Measurements from ENCODE around the gene ELOVL2.
A peak's percentile ranks its signal among the peaks of the same experiment; 100 is the strongest.

ELOVL2 gene

DNA sequence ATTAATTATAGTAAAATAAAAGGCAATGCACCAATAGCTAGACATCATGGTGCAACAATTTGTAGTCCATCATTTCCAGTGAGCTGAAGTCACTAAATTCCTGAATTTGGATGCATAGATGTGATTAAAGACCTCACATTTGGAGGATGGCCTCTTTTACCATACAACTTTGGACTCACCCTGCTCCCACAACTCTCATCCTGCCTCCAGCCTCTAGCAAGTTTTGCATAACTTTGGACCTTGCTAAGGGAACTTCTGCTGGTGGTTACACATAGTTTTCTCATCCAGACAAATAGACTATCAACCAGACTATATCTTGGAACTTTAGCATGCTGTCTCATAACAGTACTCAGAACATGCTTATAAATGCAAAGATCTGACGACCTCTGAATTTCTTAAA lies 12.8 kb upstream of the ELOVL2 start:
- DNase-seq: no peak

DNA sequence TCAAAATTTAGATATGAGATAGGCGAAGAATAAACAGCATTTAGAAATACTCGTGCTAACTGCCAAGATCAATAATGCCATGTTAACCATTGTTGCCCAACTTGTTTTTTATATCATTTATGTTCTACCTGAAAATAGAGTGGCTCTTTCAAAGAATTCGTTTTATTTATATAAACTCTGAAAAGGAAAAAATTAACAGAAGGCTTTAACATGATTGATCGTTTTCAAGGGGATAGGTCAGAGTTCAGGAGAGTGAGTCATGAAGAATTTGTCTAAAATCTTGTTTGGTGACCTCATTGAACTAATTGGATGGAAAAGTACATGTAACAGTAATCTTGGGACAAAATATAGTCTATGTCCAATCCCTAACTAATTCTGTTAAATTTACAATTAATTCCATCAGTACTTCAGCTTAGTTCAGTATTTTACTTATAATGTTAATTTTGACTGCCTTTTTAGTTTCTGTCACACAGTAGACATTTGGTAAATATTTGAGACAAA lies 11.1 kb upstream of the ELOVL2 start:
- no peak for DNase-seq

DNA sequence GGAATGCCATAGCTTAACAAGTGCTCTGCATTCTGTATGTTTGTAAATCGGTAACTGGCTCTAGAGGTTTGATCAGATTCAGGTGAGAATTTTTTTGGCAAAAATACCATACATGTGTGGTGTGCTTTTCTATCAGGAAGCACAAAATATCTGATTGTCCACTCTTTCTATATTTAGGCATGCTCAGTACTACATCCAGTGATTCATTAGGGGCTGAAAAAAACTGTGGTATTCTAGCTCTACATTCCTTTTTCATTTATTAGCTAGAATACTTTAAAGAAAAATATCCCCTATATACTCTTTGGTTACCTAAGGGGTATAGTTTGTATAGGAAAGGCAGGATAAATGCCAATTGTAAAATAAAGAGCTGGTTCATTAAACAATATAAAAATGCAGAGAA lies 10.6 kb upstream of the ELOVL2 start:
- no peak for DNase-seq

DNA sequence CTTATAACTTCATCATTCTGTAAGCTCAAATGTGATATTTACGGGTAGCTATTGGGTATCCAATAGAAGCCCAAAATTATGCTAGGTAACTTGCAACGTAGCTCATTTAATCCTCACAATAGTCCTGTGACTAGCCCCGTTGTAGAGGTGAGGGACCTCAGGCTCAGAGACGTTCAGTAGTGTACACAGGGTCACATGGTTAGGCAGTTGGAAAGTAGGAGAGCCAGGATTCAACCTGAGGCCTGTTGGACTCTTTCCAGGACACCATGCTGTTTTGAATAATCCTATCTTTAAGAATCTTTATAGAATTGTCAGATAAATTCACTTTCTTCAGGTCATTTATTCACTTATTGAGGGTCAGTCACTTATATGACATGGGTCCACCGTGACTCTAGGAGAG lies 9.2 kb upstream of the ELOVL2 start:
- DNase-seq: no peak

DNA sequence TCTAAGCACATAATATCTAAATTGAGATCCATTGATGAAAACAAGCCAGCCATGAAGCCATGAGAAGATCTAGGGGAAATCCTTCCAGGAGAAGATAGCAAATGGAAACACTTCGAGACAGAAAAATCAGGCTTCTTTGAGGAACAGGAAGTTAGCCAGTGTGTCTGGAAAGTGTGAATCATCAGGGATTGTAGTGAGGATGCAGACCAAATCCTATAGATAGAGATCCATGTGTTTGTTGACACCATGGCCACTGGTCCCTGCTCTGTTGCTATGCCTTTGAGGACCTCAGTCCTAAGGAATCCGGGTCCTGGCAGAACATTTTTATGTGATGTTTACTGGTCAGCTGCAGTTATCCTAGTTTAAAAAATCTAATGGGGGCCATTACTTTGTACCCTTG lies 6.6 kb upstream of the ELOVL2 start:
- peak in 1 of 2 experiments; percentile 57 for DNase-seq

DNA sequence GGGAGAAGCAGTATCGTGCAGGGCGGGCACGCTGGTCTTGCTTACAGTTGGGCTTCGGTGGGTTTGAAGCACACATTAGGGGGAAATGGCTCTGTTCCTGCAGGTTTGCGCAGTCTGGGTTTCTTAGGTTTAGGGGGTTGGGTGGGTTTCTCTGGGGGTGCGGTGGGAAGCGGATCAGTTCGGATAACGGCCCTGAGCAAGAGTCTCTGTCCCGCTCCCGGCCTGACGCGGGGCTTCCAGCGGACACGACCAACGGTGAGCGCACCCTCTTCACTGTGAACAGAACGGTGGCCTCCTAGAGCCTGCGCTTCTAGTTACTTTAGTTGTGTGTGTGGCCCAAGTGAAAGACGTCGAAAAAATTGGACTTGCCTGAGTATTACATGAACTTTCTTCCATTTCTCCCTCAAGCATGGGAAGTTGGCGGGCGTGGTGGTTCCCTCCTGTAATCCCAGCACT lies 635 bp upstream of the ELOVL2 start:
- no peak for DNase-seq

DNA sequence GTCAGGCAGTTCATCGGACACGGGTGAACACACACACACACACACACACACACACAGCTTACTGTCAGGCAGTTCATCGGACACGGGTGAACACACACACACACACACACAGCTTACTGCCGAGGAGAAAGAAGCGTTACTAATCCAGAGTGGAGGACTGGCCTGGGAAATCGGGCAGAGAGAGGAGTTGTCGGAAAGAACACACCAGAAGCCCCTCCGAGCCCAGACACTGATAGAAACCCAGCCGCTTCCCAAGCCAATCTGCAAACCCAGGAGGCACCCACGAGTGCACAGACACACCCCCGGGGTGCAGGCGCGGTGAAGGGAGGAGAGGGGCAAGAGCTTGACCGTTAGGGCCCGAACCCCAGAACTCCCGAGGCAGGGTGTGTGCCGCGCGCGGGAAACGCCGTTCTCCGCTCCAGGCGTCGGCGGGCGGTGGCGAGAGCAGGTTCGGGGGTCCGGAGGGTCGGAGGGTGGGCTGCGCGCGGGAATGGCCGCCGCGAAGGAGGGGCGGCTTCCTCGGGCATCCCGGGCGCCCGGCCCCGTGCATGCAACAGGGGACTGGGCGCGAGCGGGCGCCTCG lies 636 bp downstream of the ELOVL2 start:
- no peak for DNase-seq

DNA sequence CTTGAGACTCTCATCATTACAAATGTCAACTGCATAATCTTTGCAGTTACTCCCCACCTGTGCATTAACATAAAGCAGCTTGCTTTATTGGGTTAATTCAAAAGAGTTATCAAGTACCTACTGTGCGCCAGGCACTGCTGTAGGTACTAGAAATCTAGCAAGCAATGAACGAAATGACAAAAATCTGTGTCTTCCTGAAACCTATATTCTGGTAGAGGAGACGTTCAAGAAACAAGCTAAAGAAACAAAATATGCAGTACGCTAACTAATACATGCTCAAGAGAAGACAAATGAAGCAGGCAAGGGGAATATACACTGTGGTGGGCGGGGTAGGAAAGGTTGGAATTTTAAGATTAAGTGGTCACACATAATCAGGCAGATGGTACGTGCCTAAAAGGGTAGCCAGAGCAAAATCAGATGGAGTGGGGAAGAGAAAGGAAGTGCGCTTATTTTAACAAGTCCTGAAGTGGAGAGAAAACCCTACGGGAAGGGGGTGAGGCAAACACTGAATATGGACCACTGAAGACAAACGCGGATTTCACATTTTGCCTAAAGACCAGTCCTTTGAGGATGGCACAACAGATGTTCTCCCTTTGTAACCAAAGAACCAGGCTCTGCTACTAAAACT lies 1.2 kb downstream of the ELOVL2 start:
- no peak for DNase-seq

DNA sequence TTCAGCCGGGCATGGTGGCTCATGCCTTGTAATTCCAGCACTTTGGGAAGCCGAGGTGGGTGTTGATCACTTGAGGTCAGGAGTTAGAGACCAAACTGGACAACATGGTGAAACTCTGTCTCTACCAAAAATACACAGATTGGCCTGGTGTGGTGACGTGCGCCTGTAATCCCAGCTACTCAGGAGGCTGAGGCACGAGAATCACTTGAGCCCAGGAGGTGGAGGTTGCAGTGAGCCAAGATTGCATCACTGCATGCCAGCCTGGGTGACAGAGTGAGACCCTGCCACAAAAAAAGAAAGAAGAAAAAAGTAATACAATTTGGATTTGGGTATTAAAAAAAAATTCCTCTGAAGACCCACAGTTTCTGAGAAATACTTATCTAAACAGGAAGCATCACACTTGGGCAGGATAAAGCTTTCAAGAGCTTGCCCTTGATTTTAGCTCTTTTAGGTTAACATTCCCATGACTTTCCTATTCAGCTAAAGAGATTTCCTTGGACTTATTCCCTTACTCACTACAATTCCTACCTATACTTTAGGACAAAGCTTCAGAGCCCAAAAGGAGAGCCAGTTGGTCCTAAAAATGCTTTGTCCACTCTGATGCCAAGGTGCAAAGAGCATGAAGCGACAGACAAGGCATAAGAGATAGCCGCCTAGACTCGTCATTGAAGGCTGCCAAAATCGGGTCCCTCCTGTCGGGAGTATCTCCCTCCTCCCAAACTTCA lies 1.9 kb downstream of the ELOVL2 start:
- DNase-seq: no peak

DNA sequence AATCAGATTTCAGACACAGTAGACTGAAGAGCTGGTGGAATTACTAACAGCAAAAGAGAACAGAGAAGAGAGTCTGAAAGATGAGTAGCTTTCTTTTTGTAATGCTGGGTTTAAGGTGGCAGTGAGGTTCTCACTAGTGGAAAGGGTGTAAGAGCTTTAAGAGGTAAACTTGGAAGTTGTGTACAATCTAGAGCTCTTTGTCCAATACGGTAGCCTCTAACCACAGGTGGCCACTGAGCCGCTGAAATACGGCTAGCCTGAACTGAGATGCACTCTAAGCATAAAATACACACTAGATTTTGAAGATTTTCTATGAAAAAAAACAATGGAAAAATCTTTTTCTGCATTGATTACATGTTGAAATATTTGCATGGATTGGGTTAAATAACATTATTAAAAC lies 4.0 kb downstream of the ELOVL2 start:
- DNase-seq: no peak

DNA sequence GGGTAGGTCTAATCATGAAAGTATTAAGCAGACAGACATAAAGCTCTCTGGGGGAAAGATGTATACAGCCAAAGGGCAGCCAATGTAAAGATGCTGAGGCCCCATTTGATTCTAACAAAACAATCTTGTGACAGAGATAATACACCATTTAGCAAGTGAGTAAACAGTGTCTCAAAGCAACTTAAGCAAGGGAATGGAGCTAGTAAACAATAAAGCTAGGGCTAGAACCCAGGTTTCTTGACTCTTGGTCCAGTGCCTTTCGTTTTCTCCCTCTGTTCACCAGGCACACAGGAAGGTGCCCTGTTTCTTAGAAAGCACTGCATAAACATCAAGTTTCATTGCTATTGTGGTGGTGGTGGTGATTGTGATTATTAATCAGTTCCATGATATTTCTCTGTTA lies 5.1 kb downstream of the ELOVL2 start:
- no peak for DNase-seq

DNA sequence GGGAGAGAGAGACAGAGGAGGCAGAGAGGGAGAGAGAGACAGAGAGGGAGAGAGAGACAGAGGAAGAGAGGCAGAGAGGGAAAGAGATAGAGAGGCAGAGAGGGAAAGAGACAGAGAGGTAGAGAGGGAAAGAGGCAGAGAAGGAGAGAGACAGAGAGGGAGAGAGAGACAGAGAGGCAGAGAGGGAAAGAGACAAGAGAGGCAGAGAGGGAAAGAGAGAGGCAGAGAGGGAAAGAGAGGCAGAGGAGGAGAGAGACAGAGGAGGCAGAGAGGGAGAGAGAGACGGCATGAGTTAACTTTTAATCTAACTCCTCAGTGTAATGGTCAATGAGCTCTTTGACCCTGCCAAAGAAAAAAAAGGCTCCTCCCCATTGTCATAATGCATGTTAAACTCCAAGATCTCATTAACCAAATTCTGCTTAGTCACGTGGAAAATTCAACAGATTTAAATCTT lies 7.1 kb downstream of the ELOVL2 start:
- DNase-seq: no peak

DNA sequence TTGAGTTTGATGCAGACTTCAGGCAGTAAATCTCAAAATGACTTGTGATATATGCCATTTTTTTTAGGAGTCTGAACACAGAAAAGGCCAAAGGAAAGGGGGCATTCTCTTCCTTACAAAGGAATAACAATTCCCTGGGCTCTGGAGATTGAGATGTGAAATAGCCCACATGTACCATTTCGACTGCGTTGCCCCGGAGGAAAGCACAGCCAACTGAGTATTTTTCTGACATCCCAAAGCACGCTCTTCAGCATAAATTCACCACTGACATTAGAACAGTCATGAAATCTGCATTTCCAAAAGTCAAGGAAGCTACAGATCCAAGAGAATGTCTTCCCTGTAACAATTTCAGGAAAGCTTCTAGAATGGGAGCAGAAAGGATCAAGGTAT lies 7.8 kb downstream of the ELOVL2 start:
- DNase-seq: no peak

DNA sequence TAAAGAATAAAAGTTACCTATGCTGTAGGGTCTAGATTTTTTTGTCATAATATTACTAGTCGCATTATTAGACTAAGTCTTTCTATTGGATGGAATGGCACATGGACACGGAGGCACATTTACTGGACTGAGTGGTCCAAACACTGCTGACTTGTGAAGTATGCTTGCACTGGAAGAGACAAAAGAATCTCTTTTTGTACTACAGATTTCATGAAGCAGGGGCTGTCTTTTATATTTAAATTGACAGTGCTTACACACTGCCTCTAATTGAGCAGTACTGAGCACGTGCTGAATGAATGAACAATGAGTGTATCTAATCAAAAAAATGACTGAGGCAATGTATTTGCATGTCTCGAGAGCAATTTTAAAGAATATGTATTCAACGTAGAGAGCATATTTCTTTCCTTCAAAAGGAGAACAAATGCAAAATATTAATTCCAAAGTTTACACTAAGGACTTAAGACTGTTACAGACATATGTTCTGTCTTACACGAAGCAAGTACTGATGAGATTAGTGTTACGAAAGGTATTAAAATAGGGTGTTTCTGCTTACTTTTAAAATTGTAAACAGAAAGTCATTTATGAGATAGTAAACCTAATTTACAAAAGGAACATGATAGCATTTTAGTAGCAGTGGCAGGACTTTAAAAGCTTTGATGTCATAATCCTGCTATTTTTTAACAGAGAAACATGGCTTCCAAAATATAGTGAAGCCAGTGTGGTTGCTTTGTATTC lies 8.3 kb downstream of the ELOVL2 start:
- DNase-seq: no peak

DNA sequence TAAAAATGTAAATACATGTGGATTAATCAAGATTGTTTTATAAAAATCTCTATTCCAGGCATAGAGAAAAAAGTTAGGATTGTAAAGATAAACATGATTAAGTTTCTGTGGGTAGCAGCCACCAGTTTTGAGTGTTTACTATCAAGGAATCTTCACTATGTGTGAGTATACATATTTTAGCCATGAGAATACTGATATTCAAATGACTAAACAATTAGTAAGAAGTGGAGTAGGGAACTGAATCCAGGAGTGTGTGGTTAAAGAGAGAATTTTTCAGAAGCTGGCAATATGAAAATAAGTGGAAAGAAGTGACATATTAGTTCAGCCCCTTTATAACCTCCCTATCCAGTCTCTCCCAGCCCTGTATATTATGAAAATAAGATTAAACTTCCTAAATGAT lies 10.3 kb downstream of the ELOVL2 start:
- peak; percentile 47 to 77 for DNase-seq

DNA sequence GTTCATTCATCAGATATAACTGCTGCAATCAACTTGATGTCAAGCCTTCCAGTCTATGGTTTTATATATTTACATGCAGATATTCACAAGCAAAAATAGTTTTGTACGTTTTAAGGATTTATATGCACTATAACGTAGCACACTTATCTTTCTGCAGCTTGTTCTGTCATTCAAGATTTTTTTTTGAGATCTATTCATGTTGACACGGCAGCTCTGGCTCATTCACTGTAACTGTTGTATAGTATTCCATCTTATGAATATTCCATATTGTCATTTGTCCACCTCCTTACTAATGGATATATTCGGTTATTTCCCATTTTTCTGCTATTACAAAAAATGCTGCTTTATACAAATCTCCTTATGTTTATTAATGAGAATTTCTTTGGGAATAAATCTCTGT lies 13.2 kb downstream of the ELOVL2 start:
- no peak for DNase-seq

DNA sequence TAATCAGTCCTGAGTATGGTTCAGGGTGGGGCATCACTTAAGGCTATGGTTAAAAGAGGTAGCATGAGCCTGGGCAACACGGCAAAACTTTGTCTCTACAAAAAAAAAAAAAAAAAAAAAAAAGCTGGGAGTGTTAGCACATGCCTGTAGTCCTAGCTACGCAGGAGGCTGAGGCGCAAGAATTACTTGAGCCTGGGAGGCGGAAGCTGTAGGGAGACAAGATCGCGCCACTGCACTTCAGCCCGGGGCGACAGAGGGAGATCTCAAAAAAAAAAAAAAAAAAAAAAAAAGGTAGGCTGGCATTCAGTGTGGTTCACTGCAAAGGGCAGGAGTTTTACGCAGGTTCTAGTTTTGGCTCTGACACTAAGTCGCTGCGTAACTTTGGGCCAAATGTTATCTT lies 15.1 kb downstream of the ELOVL2 start:
- DNase-seq: no peak

DNA sequence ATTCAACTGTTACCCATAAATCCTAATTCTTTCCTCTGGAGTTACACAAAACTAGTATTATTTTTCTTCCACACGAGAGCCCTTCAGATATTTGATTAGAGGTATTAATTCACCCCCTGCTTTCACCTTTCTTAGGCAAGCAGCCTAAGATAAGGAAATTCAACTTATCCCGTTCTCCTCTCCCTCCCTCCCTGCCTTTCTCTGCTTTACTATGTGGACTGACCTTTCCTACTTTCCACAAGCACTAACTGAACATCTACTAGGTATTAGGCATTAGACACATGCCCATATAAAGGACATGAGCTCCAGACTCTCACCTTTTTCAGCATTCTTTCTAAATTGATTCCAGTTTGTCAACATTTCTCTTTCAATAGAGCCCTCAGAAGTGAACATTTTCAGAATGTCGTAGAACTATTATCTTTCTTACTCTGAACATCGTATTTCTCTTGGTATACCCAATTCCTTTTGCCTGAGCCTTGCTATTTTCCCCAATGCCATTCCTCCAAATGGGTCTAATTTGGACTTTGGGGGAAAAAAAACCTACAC lies 16.5 kb downstream of the ELOVL2 start:
- no peak for DNase-seq

DNA sequence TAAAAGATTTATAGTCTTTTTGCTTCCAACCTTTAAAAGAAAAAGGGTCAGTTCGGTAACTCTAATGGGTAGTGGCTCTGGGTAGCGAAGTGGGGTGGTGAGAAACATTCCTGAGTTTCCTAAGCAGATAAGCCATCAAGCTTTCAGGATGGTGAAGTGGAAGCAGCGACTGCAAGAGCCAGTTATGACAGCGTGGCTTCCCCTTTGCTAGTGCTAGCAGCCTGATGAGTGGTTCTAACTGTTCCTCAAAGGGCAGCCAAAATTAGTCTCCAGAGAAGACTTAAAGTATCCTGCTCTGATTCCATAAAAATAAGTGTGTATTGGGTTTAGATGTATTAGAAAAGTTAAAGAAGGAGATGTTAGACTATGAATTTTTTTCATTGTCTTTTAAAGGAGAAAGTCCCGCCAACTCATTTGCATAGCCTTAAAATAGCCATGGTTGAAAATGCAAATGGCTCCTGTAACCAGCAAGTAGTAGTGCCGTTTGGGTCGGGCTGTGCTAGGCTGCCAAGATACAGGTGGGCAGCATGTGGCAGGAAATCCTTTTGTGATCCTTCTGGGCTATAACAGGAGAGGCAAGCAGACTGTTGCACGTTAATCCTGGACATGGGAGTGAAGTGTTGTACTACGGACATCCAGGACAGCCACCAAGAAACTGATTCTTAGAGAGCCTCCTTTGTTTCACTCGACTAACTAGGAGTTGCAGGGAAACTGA lies 18.0 kb downstream of the ELOVL2 start:
- DNase-seq: no peak

DNA sequence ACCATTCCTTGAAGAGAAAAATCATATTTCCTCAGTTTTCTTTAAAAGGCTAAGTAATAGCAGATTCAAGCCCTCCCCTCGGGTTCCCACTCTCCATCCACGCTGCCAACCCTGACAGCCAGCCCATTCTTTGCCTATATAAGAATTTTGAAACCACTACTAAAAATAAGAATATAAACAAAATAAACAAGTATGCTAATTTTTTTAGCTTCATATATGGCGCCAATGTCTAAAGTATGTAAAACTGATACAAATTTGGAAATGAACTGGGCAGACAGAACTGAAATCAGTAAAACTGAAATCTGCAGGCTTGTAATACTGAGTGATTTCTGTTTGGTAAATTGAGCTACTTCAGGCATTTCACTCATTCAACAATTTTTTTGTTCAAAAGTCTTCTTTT lies 19.0 kb downstream of the ELOVL2 start:
- DNase-seq: no peak

DNA sequence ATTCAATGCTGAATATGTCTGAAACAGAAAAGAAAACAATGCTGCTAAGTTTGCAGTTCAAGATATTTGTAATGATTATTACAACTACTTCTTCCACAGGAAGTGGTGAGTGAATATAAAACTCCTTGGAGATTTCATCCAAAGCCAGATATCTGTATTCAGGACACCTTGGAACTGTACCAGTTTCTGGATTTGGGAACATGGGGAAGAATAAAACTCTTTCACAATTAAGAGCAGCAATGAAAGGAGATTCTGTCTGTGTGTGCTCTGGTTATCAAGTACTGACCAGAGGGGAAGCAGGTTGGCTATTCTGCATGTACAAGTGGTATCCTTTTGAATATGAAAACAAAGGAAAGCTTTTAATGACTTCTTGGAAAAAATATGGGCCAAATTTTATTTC lies 21.1 kb downstream of the ELOVL2 start:
- DNase-seq: no peak

DNA sequence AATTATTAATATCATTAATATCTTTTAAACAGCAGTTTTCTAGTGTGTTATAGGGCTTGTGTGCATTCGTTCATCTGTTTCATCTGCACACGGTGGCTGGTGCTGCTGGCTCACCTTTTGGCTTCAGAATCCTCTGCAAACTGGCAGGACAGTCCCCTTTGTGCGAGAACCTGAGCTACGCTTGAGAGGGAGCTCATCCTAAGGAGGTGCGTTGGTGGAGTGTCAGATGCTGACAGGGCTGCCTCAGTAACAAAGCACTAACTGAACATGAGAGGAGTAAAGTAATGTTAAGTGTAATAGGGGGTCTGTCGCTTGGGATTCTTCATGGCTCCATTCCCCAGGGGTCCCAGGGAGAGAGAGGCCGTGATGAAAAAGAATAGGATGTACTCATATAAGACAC lies 22.4 kb downstream of the ELOVL2 start:
- DNase-seq: no peak

DNA sequence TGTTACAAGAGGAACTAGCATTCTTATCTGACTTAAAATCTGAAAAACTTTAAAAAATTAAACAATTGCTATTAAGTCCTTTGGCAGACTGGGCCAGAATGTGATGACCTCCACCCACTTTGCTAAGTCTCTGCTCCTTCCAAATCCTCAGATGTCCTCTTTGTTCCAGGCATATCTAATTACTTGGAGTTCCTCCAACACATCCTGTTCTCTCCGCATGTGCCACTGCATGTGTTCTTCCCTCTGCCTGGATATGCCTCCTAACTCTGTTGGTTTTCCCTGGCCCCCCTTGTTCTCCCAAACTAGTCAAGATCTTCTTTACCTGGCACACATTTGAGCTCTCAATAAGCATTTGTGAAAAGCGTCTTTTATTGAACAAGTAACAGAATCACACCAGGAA lies 23.1 kb downstream of the ELOVL2 start:
- DNase-seq: no peak
